LNCaP clone FGC (cell line): ENCODE data around the gene INTS14.
"Not testable (repeated sequence)": the region's sequence is repeated elsewhere in the genome, so short reads cannot be mapped to it uniquely, and the experiment has no call there.

Experiments
- DNase-seq: peaks from one replicate; pipeline ENCODE4 v3.0.0-alpha.2; 2011; ENCODE audit warnings: low read depth
- H3K4me3 ChIP-seq: 2 replicates; pipeline ENCODE4 v1.5.1; 2011; ENCODE audit warnings: mild to moderate bottlenecking, low read depth, low read length, control low read depth
- CTCF ChIP-seq: IDR thresholded peaks from 2 replicates; pipeline ENCODE4 v1.5.1; 2012; ENCODE audit warnings: mild to moderate bottlenecking; ENCODE audit not compliant: control insufficient read depth, insufficient read depth; ENCODE audit errors: extremely low read depth

Gene INTS14

GRCh38 chr15:65620833-65621232 is 9.9 kb upstream of the INTS14 start:
- H3K4me3 ChIP-seq: no peak overlapping the region
- no peak for DNase-seq
- no peak for TF ChIP-seq CTCF

DNA sequence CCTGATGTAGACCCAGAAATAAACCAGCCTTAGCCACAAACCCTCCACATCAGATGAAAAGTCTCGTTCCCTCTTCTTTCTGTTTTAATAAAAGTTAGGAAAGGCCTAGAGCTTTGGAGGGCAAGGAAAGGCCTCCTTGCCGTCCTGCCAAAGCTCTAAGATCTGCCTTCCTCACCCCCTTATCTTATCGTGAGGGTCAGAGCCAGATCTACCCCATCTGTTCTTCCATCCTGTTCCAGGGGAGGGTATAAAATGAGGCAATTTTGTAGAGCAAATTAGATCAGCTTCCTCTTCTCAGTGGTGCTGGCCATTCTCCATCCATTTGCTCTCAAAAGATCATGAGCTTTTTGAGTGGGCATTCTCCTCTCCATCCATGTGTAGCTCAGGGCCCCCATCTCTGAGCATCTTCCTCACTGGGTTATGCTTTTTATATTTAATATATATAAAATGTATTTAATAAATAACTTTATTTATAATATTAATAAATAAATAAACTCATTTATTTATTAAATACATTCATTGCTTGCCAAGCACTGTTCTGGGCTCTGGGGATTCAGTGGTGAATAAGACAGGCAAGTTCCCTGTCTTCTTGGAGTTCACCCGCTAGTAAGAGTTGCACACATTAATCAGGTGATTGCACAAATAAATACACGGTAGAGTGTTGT is 8.8 kb upstream of the INTS14 start:
- H3K4me3 ChIP-seq: no peak overlapping the region
- no peak for DNase-seq
- TF ChIP-seq CTCF: no peak

DNA sequence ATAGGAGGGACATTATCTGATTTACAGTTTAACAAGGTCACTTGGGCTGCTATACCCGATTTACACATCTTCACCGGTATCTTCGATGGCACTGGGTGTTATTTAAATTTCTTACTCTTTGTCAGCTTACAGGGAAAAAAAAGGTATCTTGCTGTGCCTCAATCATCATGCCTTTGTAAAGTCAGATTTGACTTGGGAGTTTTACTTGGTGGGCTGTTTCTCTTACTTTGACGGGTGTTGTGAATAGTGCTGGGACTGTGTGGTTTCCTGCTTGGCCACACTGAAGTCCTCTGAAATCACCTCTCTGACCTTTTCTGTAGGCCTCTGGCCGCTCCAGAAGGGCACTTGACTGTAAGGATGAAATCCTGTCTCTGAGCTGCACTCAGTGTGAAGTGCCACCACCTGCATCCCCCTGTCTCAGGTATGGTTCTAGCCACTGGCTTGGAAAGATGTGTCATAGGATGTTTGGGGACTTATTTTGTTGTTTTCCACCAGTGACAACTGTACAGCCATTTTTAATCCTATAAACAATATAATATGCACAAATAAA is 7.7 kb upstream of the INTS14 start:
- no peak for TF ChIP-seq CTCF
- DNase-seq: no peak

GRCh38 chr15:65615887-65616286 is 5.0 kb upstream of the INTS14 start:
- not testable (repeated sequence) for DNase-seq, H3K4me3 ChIP-seq

More for the DNA sequence above, 7.7 kb upstream of the INTS14 start:
- no peak overlapping the region for H3K4me3 ChIP-seq

DNA sequence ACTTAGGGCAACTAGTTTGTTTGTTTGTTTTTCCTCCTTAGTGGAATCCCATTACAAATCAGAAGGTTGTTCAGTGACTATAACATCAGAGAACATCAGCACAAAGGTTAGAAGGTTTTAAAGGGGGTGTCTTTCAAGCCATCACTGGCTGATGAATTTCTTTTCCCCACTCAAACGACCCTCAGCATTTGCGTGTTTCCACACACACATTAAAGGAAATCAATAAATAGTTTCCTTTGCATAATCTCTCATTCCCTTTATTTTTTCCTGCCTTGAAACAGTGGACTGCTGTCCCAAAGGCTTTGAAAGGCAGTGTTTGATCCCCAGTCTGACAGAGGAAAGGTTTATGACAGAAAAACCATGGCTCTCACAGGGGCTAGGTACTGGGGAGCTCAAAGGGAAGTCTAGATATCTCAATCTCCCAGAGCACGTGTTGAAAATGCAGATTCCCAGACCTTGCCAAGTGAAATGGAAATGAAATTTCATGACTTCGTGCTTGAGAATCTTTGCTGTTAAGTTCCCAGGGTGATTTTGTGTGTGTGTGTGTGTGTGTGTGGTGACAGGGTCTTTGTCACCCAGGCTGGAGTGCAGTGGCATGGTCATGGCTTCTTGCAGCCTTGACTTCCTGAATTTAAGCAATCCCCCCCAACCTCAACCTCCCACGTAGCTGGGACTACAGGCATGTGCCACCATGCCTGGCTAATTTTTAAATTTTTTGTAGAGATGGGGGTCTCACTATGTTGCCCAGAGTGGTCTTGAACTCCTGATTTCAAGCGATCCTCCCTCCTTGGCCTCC is 2.2 kb upstream of the INTS14 start:
- no peak for DNase-seq
- TF ChIP-seq CTCF: no peak
- no peak overlapping the region for H3K4me3 ChIP-seq

- no peak overlapping the region for H3K4me3 ChIP-seq
- DNase-seq: no peak
- no peak for TF ChIP-seq CTCF
Observed at GRCh38 chr15:65612616-65612946, 1.6 kb upstream of the INTS14 start.

GRCh38 chr15:65611888-65612615 is 1.1 kb upstream of the INTS14 start:
- TF ChIP-seq CTCF: no peak
- no peak for DNase-seq
- peak overlapping the region; percentile 94 for H3K4me3 ChIP-seq
